GM20000 (cell line): ENCODE measurements around the gene PIGO.

Source experiments
- DNase-seq: peaks from one replicate; pipeline ENCODE4 v3.0.0; 2012; ENCODE audit warnings: low spot score
- TF ChIP-seq, protein P1 (sequence below): IDR thresholded peaks from 2 replicates; pipeline ENCODE4 v1.5.1; 2012; ENCODE audit warnings: mild to moderate bottlenecking, control low read depth; ENCODE audit errors: extremely low read depth, missing control alignments

The PIGO gene

DNA sequence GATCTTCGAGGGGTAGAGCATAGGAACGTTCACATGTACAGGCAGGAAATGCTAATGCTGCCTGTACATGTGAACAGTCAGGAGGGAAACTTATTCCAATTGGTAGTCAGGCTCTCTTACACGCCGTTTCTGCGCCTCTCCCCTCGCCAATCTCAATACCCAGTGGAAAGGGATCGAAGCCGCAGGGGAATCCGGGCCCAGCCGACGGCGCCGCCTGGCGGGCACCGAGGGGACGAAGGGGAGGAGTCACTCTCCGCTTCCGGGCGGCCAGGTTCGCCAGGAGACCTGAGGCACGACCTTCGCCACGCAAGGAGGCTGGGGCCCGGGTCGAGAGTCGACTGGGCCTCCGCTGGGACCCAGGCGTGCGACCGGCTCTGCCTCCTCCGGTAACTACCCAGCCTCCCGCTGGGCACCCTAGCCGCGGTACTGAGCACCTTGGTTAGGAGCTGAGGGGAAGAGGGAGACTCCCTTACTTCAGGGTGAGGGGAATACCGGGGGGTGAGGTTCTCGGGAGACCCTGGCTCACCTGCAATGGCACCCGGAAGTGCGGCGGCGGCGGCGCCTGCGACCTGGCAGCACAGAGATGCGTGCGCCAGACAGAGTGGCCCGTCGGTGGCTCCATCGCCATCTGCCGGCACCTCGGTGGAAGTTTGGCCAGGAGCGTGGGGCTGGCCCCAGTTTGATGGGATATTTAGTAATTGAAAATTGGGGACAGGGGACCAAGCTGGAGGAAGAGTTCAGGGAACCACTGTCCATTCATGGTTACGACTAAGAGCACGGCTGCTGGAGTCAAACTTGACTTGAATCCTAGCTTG lies at the start of gene PIGO:
TSS of gene PIGO (minus strand) at position 557 of the 815 bp plus-strand sequence. CDS start 1,026 bp downstream, outside the sequence.
- TF ChIP-seq, protein P1, sequence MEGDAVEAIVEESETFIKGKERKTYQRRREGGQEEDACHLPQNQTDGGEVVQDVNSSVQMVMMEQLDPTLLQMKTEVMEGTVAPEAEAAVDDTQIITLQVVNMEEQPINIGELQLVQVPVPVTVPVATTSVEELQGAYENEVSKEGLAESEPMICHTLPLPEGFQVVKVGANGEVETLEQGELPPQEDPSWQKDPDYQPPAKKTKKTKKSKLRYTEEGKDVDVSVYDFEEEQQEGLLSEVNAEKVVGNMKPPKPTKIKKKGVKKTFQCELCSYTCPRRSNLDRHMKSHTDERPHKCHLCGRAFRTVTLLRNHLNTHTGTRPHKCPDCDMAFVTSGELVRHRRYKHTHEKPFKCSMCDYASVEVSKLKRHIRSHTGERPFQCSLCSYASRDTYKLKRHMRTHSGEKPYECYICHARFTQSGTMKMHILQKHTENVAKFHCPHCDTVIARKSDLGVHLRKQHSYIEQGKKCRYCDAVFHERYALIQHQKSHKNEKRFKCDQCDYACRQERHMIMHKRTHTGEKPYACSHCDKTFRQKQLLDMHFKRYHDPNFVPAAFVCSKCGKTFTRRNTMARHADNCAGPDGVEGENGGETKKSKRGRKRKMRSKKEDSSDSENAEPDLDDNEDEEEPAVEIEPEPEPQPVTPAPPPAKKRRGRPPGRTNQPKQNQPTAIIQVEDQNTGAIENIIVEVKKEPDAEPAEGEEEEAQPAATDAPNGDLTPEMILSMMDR = peak; percentile 85
- DNase-seq = peak; percentile 89

DNA sequence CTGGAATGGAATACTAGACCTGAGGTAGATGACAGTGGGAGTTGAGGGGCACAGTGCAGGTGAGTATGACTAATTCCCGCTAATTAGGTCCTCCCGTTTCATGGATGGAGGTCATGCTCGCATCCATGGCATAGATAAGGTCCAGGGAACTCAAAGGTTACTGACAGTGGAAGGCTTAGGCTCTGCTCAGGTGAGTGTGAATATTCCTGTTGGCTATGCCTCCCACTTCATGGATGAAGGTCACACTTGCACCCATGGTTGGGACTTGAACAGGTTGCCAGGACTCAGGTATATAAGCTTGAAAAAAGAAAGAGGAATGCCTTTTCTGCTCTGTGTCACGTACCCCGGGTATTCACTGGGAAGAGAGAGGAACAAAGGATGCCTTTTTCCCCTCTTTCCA lies 45.6 kb upstream of the PIGO start:
- TF ChIP-seq, protein P1 = no peak
- DNase-seq = no peak

DNA sequence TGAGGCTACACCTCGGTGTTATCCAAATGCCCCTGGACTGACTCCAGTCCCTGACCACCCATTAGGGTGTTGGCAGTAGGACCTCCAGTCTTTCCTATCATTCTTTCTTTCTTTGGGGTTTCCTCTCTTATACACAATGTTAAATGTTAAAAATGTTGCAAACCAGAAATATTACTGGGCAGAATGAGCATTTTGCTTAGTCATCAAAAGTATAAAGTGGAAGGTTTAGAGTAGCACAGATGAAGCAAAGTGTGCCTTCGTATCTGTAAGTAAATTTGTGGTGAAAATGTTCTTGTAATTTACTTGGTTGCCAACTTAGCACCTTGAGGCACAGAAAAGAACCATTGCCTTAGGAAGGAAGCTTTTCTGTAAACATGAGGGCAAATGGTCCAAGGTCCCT lies 43.7 kb upstream of the PIGO start:
- TF ChIP-seq, protein P1 = no peak

DNA sequence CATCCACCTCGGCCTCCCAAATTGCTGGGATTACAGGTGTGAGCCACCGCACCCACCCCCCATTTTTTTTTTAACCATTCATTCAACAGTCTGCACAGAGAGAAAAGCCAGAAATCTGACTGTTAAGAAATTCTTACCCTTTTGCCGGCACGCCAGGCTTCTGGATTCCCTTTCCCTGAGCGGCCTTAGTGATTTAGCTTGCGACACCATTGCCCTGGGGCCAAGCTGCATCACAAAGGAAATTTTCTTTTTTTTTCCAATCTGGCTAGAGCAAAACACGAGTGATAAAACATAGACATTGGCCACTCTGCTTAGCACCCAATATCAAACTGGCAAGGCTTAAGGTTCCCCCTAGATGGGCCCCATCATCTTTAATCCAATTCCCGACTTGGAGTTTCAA lies 40.5 kb upstream of the PIGO start:
- TF ChIP-seq, protein P1 = no peak
- no peak for DNase-seq

More for the DNA sequence above, 43.7 kb upstream of the PIGO start:
- no peak for DNase-seq

DNA sequence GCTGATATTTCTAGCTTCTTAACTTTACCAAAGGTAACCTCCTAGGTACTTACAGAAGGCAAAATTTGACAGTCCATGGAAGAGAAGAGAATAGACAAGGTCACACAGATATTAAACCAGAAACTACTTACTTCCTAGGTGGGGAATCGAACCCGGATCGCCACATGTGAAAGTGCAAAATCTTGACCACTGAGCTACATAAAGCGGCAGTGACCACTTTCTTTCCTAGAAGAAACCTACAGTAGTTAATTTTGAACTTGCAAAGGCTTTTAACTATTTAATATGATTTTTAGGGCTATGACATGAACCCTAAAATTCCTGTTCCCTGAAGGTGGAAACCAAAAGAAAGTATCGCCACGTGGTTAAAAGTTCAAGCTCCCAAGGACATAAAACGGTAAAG lies 39.6 kb upstream of the PIGO start:
- no peak for DNase-seq
- TF ChIP-seq, protein P1 = no peak

DNA sequence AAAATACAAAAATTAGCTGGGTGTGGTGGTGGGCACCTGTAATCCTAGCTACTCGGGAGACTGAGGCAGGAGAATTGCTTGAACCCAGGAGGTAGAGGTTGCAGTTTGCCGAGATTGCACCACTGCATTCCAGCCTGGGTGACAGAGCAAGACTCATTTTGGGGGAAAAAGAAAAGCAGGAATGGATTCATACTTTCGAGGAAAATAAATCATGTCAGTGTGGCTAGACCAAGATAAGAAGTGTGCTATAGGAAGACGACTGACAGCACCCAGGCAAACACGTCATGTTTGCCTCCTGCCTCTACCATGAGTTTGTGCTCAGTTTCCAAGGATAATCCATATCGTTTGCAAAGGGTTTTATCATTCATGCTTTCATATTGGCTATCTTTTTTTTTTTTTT lies 38.5 kb upstream of the PIGO start:
- TF ChIP-seq, protein P1 = no peak
- DNase-seq = no peak

DNA sequence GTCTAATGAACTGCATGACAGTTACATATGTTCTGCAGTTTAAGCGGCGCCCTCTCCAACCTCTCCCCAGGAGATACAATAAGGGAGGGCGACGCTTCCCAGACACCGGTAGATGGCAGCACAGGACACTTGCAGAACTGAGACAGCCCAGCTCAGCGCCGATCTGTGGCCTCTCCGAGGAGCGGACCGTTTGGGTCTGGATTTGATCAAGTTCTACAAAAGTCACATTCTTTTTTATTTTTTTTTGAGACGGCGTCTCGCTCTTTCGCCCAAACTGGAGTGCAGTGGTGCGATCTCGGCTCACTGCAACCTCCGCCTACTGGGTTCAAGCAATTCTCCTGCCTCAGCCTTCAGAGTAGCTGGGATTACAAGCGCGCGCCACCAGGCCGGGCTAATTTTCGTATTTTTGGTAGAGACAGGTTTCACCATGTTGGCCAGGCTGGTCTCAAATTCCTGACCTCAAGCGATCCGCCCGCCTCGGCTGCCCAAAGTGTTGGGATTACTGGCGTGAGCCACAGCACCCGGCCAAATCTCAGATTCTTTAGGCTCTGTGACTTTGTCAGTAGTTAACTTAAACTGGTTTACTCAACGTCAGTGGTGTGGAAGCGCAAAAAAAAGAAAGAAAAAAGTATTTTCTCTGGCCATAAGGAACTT lies 20.6 kb upstream of the PIGO start:
- TF ChIP-seq, protein P1 = peak; percentile 76
- peak; percentile 84 for DNase-seq
